ENCODE data around the gene VAV3. TPM values are rescaled to one million over a fixed set of nuclear protein-coding genes. Genes with fewer than 3 reads are reported as not detected.

Gene VAV3
- total and polyA plus RNA-seq, 10 of the 15 experiments (the other 5 are each of a cell fraction or from before 2014, with no cell fraction given): 0.84 to 5.5 (median 3.4) TPM

GRCh38 chr1:107536266-107536665 lies 428.7 kb downstream of the VAV3 start:
- no peaks in the 10 kb centered on the region for H4K20me1 ChIP-seq (ENCODE audit: control insufficient read depth, insufficient read depth)
- no peak overlapping the region for H3K27ac ChIP-seq (ENCODE audit: control insufficient read depth, insufficient read depth)
- ATAC-seq (peak; percentile 56), DNase-seq (ENCODE audit: low read depth, low spot score) (no peak), FAIRE-seq (no peak)
- ChIA-PET POLR2A (no interaction called here), RAD21 (ENCODE audit: unreplicated experiment) (no interaction called here), CTCF (interaction anchor here (2.3 kb wide), 1 partner anchor 215 kb away, joined by 5 read pairs; no protein-coding TSS in a partner anchor), SMC1A (ENCODE audit: uncharacterized antibody, unreplicated experiment) (no interaction called here)
- intact Hi-C loops (cut with micrococcal nuclease; ENCODE audit: unreplicated experiment) (no loop called here), in situ Hi-C loops (cut with MboI) (loop anchor here (25.0 kb wide), 1 partner anchor 249 kb away; no protein-coding TSS in a partner anchor)
- H3K9me3 ChIP-seq (replicated peaks; ENCODE audit: control insufficient read depth, insufficient read depth, low read length): no peaks in the 10 kb centered on the region
- BruUV-seq (replicated peaks): no TSS peak
- H3K27me3 ChIP-seq (replicated peaks in 1 of 2; ENCODE audit: control insufficient read depth in 2 of 2, insufficient read depth in 2 of 2, low read length in 1 of 2): no peaks in the 10 kb centered on the region
- H3K36me3 ChIP-seq (ENCODE audit: control insufficient read depth in 2 of 2, insufficient read depth in 2 of 2, low read length in 1 of 2): no peaks in the 10 kb centered on the region
- WGBS (ENCODE audit: insufficient coverage, insufficient replicate concordance, low lambda C conversion rate, missing lambda C conversion rate): 15% methylated on average over 3 of the region's 3 CpGs
- no peak overlapping the region for H3K9ac ChIP-seq (ENCODE audit: control insufficient read depth, insufficient read depth, low read length)
- no peak overlapping the region for H3K4me3 ChIP-seq
- TF ChIP-seq RUNX3 (IDR thresholded peaks at IDR 0.05; ENCODE audit: low read length): peak; percentile 26; the same call in 1 of the 2 replicates
- TF ChIP-seq ZNF24 (IDR thresholded peaks at IDR 0.05): 0 out of 2 replicates have a peak, but pooled peaks have one; percentile 45
- no peak for TF ChIP-seq ATF7 (IDR thresholded peaks at IDR 0.05; ENCODE audit: low read depth)
- no peaks in the 10 kb centered on the region for H3K4me1 ChIP-seq (ENCODE audit: control insufficient read depth, insufficient read depth, low read length)
- H3K4me2 ChIP-seq (ENCODE audit: control insufficient read depth, insufficient read depth): no peak overlapping the region
- H3K79me2 ChIP-seq (ENCODE audit: control insufficient read depth, insufficient read depth, low read length): no peaks in the 10 kb centered on the region
- no peak overlapping the region for H2AFZ ChIP-seq (ENCODE audit: control insufficient read depth, low read depth, low read length)

GRCh38 chr1:107535091-107535490 lies 429.9 kb downstream of the VAV3 start:
- ChIA-PET POLR2A (no interaction called here), RAD21 (ENCODE audit: unreplicated experiment) (no interaction called here), CTCF (interaction anchor here (0.8 to 2.3 kb wide), 3 partner anchors 10 to 216 kb away, joined by 3 to 5 read pairs (median 3); no protein-coding TSS in a partner anchor), SMC1A (ENCODE audit: uncharacterized antibody, unreplicated experiment) (interaction anchor here (0.6 kb wide), 1 partner anchor 123 kb away, joined by 3 read pairs; no protein-coding TSS in a partner anchor)
- no peak overlapping the region for H3K4me3 ChIP-seq
- WGBS (ENCODE audit: insufficient coverage, insufficient replicate concordance, low lambda C conversion rate, missing lambda C conversion rate): 54% methylated on average over 6 of the region's 6 CpGs
- H3K36me3 ChIP-seq (ENCODE audit: control insufficient read depth in 2 of 2, insufficient read depth in 2 of 2, low read length in 1 of 2): no peaks in the 10 kb centered on the region
- ATAC-seq (0 out of 3 replicates have a peak, but pooled peaks have one; percentile 17), DNase-seq (ENCODE audit: low read depth, low spot score) (no peak), FAIRE-seq (no peak)
- no peak overlapping the region for H3K27ac ChIP-seq (ENCODE audit: control insufficient read depth, insufficient read depth)
- no peak overlapping the region for H2AFZ ChIP-seq (ENCODE audit: control insufficient read depth, low read depth, low read length)
- in situ Hi-C loops (cut with MboI) (loop anchor here (25.0 kb wide), 1 partner anchor 248 kb away; no protein-coding TSS in a partner anchor), intact Hi-C loops (cut with micrococcal nuclease; ENCODE audit: unreplicated experiment) (no loop called here)
- no peaks in the 10 kb centered on the region for H3K27me3 ChIP-seq (replicated peaks in 1 of 2; ENCODE audit: control insufficient read depth in 2 of 2, insufficient read depth in 2 of 2, low read length in 1 of 2)
- H3K4me2 ChIP-seq (ENCODE audit: control insufficient read depth, insufficient read depth): no peak overlapping the region
- no peaks in the 10 kb centered on the region for H4K20me1 ChIP-seq (ENCODE audit: control insufficient read depth, insufficient read depth)
- H3K9me3 ChIP-seq (replicated peaks; ENCODE audit: control insufficient read depth, insufficient read depth, low read length): no peaks in the 10 kb centered on the region
- no peaks in the 10 kb centered on the region for H3K79me2 ChIP-seq (ENCODE audit: control insufficient read depth, insufficient read depth, low read length)
- no peaks in the 10 kb centered on the region for H3K4me1 ChIP-seq (ENCODE audit: control insufficient read depth, insufficient read depth, low read length)
- BruUV-seq (replicated peaks): no TSS peak
- no peak overlapping the region for H3K9ac ChIP-seq (ENCODE audit: control insufficient read depth, insufficient read depth, low read length)
- no peak for TF ChIP-seq ZBED1 (IDR thresholded peaks at IDR 0.05; ENCODE audit: borderline replicate concordance)
- TF ChIP-seq PAX8 (IDR thresholded peaks at IDR 0.05): no peak
- TF ChIP-seq, protein P1, sequence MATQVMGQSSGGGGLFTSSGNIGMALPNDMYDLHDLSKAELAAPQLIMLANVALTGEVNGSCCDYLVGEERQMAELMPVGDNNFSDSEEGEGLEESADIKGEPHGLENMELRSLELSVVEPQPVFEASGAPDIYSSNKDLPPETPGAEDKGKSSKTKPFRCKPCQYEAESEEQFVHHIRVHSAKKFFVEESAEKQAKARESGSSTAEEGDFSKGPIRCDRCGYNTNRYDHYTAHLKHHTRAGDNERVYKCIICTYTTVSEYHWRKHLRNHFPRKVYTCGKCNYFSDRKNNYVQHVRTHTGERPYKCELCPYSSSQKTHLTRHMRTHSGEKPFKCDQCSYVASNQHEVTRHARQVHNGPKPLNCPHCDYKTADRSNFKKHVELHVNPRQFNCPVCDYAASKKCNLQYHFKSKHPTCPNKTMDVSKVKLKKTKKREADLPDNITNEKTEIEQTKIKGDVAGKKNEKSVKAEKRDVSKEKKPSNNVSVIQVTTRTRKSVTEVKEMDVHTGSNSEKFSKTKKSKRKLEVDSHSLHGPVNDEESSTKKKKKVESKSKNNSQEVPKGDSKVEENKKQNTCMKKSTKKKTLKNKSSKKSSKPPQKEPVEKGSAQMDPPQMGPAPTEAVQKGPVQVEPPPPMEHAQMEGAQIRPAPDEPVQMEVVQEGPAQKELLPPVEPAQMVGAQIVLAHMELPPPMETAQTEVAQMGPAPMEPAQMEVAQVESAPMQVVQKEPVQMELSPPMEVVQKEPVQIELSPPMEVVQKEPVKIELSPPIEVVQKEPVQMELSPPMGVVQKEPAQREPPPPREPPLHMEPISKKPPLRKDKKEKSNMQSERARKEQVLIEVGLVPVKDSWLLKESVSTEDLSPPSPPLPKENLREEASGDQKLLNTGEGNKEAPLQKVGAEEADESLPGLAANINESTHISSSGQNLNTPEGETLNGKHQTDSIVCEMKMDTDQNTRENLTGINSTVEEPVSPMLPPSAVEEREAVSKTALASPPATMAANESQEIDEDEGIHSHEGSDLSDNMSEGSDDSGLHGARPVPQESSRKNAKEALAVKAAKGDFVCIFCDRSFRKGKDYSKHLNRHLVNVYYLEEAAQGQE (IDR thresholded peaks at IDR 0.05; ENCODE audit: low read depth, low read length): no peak
- no peak for TF ChIP-seq RAD51 (IDR thresholded peaks at IDR 0.05)
- no peak for TF ChIP-seq BACH1 (IDR thresholded peaks at IDR 0.05; ENCODE audit: borderline replicate concordance)
- no peak for TF ChIP-seq HDAC2 (IDR thresholded peaks at IDR 0.05)
- TF ChIP-seq USF1 (IDR thresholded peaks at IDR 0.05; ENCODE audit: borderline replicate concordance, extremely low read length, insufficient read depth, low read depth, low read length): no peak
- TF ChIP-seq ATF3 (IDR thresholded peaks at IDR 0.05; ENCODE audit: borderline replicate concordance, extremely low read depth, low read depth, low read length): no peak
- no peak for TF ChIP-seq ZNF207 (IDR thresholded peaks at IDR 0.05; ENCODE audit: borderline replicate concordance)
- no peak for TF ChIP-seq NBN (IDR thresholded peaks at IDR 0.05)
- TF ChIP-seq EGR1 (IDR thresholded peaks at IDR 0.05; ENCODE audit: borderline replicate concordance in 1 of 2, low read depth in 2 of 2, low read length in 2 of 2): no peak
- TF ChIP-seq RUNX3 (IDR thresholded peaks at IDR 0.05; ENCODE audit: low read length): no peak

Measured in GM12878 (cell line).